HepG2 (cell line): ENCODE results near the gene TTC21B. TPM values are rescaled to one million over a fixed set of nuclear protein-coding genes. Genes with fewer than 3 reads are reported as not detected.

ENCODE experiments used
- FOSL1 ChIP-seq: sonication (generic); formaldehyde crosslinking; IDR thresholded peaks from 2 replicates; pipeline ENCODE4 v1.9.0; 2021; ENCODE audit warnings: missing genetic modification reagents, borderline replicate concordance
- PPARG ChIP-seq: conservative IDR thresholded peaks from 2 replicates; pipeline ENCODE4 v1.6.1; 2016; ENCODE audit warnings: missing biosample characterization, missing genetic modification reagents
- RERE ChIP-seq: IDR thresholded peaks from 2 replicates; pipeline ENCODE4 v1.6.1; 2016; ENCODE audit warnings: low read depth, missing genetic modification reagents, missing compliant biosample characterization
- TRIM24 ChIP-seq: sonication (generic); formaldehyde crosslinking; IDR thresholded peaks from 2 replicates; pipeline ENCODE4 v1.8.0; 2022; ENCODE audit warnings: mild to moderate bottlenecking, missing genetic modification reagents
- ZBTB20 ChIP-seq: sonication (generic); formaldehyde crosslinking; IDR thresholded peaks from 2 replicates; pipeline ENCODE4 v1.8.1; 2023; ENCODE audit warnings: missing genetic modification reagents, low read depth, mild to moderate bottlenecking, borderline replicate concordance
- ZFP36L1 ChIP-seq: sonication (generic); formaldehyde crosslinking; IDR thresholded peaks from 2 replicates; pipeline ENCODE4 v1.8.0; 2022; ENCODE audit warnings: mild to moderate bottlenecking, missing genetic modification reagents, moderate library complexity
- ZNF580 ChIP-seq: IDR thresholded peaks from 2 replicates; pipeline ENCODE4 v1.6.1; 2016; ENCODE audit warnings: low read depth, borderline replicate concordance
- ZNF644 ChIP-seq: IDR thresholded peaks from 2 replicates; pipeline ENCODE4 v1.6.1; 2016; ENCODE audit warnings: low read depth
- ZNF713 ChIP-seq: sonication (generic); formaldehyde crosslinking; IDR thresholded peaks from 2 replicates; pipeline ENCODE4 v1.4.0; 2020; ENCODE audit warnings: mild to moderate bottlenecking, missing genetic modification reagents
- ZUFSP ChIP-seq: sonication (generic); formaldehyde crosslinking; IDR thresholded peaks from 2 replicates; pipeline ENCODE4 v1.9.0; 2021; ENCODE audit warnings: missing genetic modification reagents, mild to moderate bottlenecking, borderline replicate concordance
- polyA plus RNA-seq, 8 experiments: library from polyadenylated mRNA; depleted of rRNA in 3 of 8; stranded (reverse) in 7 of 8; unstranded in 1 of 8; fragments of >200 nt; fragmentation: Illumina TruSeq in 4 of 8; extraction: Trizol in 4 of 8; gene quantifications; 2 replicates each; pipeline versions ENCODE4 v1.2.1 to v1.2.3, GENCODE V29; 2011 to 2016; ENCODE audit warnings: low read depth in 4 of 8, missing spikeins in 1 of 8, mixed read lengths in 1 of 8; ENCODE audit not compliant: insufficient read depth in 1 of 8
- total RNA-seq, 5 experiments: library from RNA; depleted of rRNA; stranded (reverse); fragments of >200 nt; fragmentation: Illumina TruSeq; extraction: Trizol; gene quantifications; 2 replicates each; pipeline ENCODE4 v1.2.3, GENCODE V29; 2016; ENCODE audit warnings: low read depth in 1 of 5
- TF ChIP-seq, protein P1 (sequence below): sonication (generic); formaldehyde crosslinking; IDR thresholded peaks from 2 replicates; pipeline ENCODE4 v1.8.1; 2023; ENCODE audit warnings: mild to moderate bottlenecking, moderate library complexity, missing genetic modification reagents
- TF ChIP-seq, protein P2 (sequence below): IDR thresholded peaks from 2 replicates; pipeline ENCODE4 v1.6.1; 2016

The TTC21B gene
- total and polyA plus RNA-seq, 2 of the 13 experiments (the other 11 are each of a cell fraction or from before 2014, with no cell fraction given): 39.1 to 67.1 TPM

DNA sequence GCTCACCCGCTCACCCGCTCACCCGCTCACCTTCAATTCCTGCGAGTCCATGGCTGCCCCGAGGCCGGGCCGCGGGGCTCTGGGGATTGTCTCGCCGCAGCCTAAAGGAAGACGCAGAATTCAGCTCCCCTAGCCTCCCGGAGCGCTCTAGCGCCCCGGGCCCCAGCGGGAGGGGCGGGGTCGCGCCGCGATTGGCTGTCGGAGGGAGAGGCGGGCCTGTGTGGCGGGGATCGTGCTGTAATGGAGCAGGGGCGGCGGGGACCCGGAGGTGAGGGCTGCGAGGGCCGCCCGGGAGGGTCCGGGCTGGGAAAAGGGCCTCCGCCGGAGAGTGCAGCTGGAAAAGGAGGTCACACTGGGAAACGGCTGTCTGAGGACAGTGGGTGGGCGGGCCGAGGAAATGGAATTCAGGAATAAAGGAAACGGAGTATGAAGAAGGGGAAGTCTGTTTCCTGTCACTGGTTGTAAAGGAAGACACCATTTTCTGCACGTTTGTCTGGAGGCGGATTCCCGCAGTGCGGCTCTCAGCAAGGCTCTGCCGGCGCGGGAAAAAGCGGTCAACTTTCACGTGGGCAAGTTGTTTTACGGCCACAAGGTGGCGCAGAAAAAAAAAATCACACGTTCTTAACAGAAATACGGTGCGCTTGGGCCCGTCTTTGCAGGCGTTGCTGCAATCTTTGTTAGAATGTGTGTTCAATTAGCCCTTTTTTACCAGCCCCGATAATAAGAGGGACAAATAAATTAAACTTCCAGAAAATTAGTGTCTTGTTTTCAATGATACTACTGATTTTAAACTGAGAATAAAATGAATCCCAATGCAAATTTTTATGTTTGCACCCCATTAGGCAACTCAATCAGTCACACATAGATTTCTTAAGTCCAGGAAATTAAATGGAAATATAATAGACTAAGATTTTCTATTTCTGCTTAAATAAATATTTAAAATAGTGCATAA, at the start of gene TTC21B (continued):
- no peak for TF ChIP-seq RERE (CRISPR knock-in tag)
- TF ChIP-seq ZUFSP (CRISPR knock-in tag): no peak
- peak; percentile 34; the same call in 1 of the 2 replicates for TF ChIP-seq FOSL1 (CRISPR knock-in tag)
- no peak; the same call in 1 of the 2 replicates for TF ChIP-seq ZNF644
- peak; percentile 93 for TF ChIP-seq ZNF580 (CRISPR knock-in tag)
- no peak for TF ChIP-seq TRIM24
- TF ChIP-seq, protein P1, sequence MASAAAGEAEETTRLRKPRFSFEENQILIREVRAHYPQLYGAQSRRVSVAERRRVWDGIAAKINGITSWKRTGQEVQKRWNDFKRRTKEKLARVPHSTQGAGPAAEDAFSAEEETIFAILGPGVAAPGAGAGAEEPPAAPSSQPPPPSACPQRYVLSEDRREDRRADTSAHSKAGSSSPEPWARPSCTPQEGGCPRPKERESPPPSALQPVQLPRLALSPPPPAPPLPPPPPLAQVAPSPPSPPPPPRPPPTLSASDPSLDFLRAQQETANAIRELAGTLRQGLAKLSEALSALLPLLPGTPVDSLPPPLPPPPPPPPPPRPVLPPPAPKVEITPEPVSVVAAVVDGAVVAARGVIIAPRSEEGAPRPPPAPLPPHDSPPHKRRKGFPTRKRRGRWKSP (CRISPR knock-in tag): peak; percentile 72; the same call in 1 of the 2 replicates
- peak; percentile 69; the same call in 1 of the 2 replicates for TF ChIP-seq ZBTB20
- TF ChIP-seq PPARG: peak; percentile 55
- TF ChIP-seq, protein P2, sequence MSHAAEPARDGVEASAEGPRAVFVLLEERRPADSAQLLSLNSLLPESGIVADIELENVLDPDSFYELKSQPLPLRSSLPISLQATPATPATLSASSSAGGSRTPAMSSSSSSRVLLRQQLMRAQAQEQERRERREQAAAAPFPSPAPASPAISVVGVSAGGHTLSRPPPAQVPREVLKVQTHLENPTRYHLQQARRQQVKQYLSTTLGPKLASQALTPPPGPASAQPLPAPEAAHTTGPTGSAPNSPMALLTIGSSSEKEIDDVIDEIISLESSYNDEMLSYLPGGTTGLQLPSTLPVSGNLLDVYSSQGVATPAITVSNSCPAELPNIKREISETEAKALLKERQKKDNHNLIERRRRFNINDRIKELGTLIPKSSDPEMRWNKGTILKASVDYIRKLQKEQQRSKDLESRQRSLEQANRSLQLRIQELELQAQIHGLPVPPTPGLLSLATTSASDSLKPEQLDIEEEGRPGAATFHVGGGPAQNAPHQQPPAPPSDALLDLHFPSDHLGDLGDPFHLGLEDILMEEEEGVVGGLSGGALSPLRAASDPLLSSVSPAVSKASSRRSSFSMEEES (CRISPR knock-in tag): peak; percentile 70
- TF ChIP-seq ZNF713: peak; percentile 52; the same call in 1 of the 2 replicates
- TF ChIP-seq ZFP36L1 (CRISPR knock-in tag): peak; percentile 71; the same call in 1 of the 2 replicates
